HG03045 (cell line): ENCODE data around the gene PSMC6.

Source experiments
- ATAC-seq: cut with Tn5 transposase; IDR thresholded peaks from one replicate; pipeline ENCODE4 v1.9.1; 2021; ENCODE audit warnings: mild to moderate bottlenecking, moderate library complexity; ENCODE audit not compliant: unreplicated experiment

Gene PSMC6

GRCh38 chr14:52776816-52777215 lies 69.8 kb downstream of the PSMC6 start:
- no peak for ATAC-seq
